Measurements from ENCODE around the gene PHLDB2. TPM values are rescaled to one million over a fixed set of nuclear protein-coding genes. Genes with fewer than 3 reads are reported as not detected.

The PHLDB2 gene
- total RNA-seq, 1 experiment from 2014 or later: 60.5 TPM

GRCh38 chr3:111856501-111856900 is 2.6 kb upstream of the PHLDB2 start:
- H3K27me3 ChIP-seq (replicated peaks; ENCODE audit: control insufficient read depth, insufficient read depth, low read length): no peaks in the 10 kb centered on the region
- H3K4me1 ChIP-seq: peaks cover 13% of the 10 kb centered on the region
- no peak for TF ChIP-seq CTCF (IDR thresholded peaks at IDR 0.05; ENCODE audit: insufficient read depth in 1 of 2, low read depth in 1 of 2, low read length in 1 of 2, severe bottlenecking in 1 of 2, unreplicated experiment in 1 of 2)
- H3K4me1 Mint-ChIP-seq (ENCODE audit: low read depth, unreplicated experiment): peaks cover 36% of the 10 kb centered on the region
- H3K9me3 Mint-ChIP-seq (ENCODE audit: unreplicated experiment): no peaks in the 10 kb centered on the region
- ChIA-PET POLR2A (no interaction called here), CTCF (no interaction called here)
- intact Hi-C loops (cut with micrococcal nuclease; ENCODE audit: unreplicated experiment): no loop called here
- H3K36me3 ChIP-seq (ENCODE audit: control insufficient read depth, insufficient read depth, low read length): no peaks in the 10 kb centered on the region
- H3K27ac Mint-ChIP-seq (ENCODE audit: unreplicated experiment): no peak overlapping the region
- H3K4me3 Mint-ChIP-seq (ENCODE audit: unreplicated experiment): no peak overlapping the region
- H3K9me3 ChIP-seq: no peaks in the 10 kb centered on the region
- no peak overlapping the region for H3K4me3 ChIP-seq (ENCODE audit: low read depth, low read length)
- H3K27me3 Mint-ChIP-seq (ENCODE audit: insufficient read depth, unreplicated experiment): no peaks in the 10 kb centered on the region
- peaks cover 40% of the 10 kb centered on the region for H3K36me3 Mint-ChIP-seq (ENCODE audit: insufficient read depth, unreplicated experiment)
- DNase-seq: no peak
- no TSS peak for BruUV-seq (replicated peaks)

- Mint-ChIP-seq H3K27me3 (ENCODE audit: insufficient read depth, unreplicated experiment) (no peaks in the 10 kb centered on the region), H3K36me3 (ENCODE audit: insufficient read depth, unreplicated experiment) (peaks cover 40% of the 10 kb centered on the region), H3K27ac (ENCODE audit: unreplicated experiment) (peak overlapping the region; percentile 30), H3K4me3 (ENCODE audit: unreplicated experiment) (peak overlapping the region; percentile 57), H3K9me3 (ENCODE audit: unreplicated experiment) (no peaks in the 10 kb centered on the region), H3K4me1 (ENCODE audit: low read depth, unreplicated experiment) (peaks cover 30% of the 10 kb centered on the region)
- DNase-seq: no peak
- BruUV-seq (replicated peaks): no TSS peak
- Histone ChIP-seq H3K4me3 (ENCODE audit: low read depth, low read length) (no peak overlapping the region), H3K4me1 (peaks cover 11% of the 10 kb centered on the region), H3K36me3 (ENCODE audit: control insufficient read depth, insufficient read depth, low read length) (no peaks in the 10 kb centered on the region), H3K9me3 (no peaks in the 10 kb centered on the region), H3K27me3 (replicated peaks; ENCODE audit: control insufficient read depth, insufficient read depth, low read length) (no peaks in the 10 kb centered on the region)
- intact Hi-C loops (cut with micrococcal nuclease; ENCODE audit: unreplicated experiment): no loop called here
- CTCF ChIA-PET: no interaction called here
- TF ChIP-seq CTCF (IDR thresholded peaks at IDR 0.05; ENCODE audit: insufficient read depth in 1 of 2, low read depth in 1 of 2, low read length in 1 of 2, severe bottlenecking in 1 of 2, unreplicated experiment in 1 of 2): no peak
- POLR2A ChIA-PET: no interaction called here
Observed at GRCh38 chr3:111857474-111857873, 1.6 kb upstream of the PHLDB2 start.

GRCh38 chr3:111858642-111859041 is 423 bp upstream of the PHLDB2 start:
- H3K36me3 Mint-ChIP-seq (ENCODE audit: insufficient read depth, unreplicated experiment): peaks cover 37% of the 10 kb centered on the region
- H3K9me3 Mint-ChIP-seq (ENCODE audit: unreplicated experiment): no peaks in the 10 kb centered on the region
- CTCF ChIA-PET: interaction anchor here (0.8 to 1.4 kb wide), 4 partner anchors 141 to 190 kb away, joined by 3 to 5 read pairs (median 3); no protein-coding TSS in a partner anchor
- BruUV-seq (replicated peaks): TSS peak; percentile 87
- H3K4me1 ChIP-seq: peaks cover 12% of the 10 kb centered on the region
- peak overlapping the region; percentile 93 for H3K4me3 Mint-ChIP-seq (ENCODE audit: unreplicated experiment)
- H3K27ac Mint-ChIP-seq (ENCODE audit: unreplicated experiment): peak overlapping the region; percentile 80
- H3K27me3 ChIP-seq (replicated peaks; ENCODE audit: control insufficient read depth, insufficient read depth, low read length): no peaks in the 10 kb centered on the region
- no peak for TF ChIP-seq CTCF (IDR thresholded peaks at IDR 0.05; ENCODE audit: insufficient read depth in 1 of 2, low read depth in 1 of 2, low read length in 1 of 2, severe bottlenecking in 1 of 2, unreplicated experiment in 1 of 2)
- peaks cover 38% of the 10 kb centered on the region for H3K4me1 Mint-ChIP-seq (ENCODE audit: low read depth, unreplicated experiment)
- no peaks in the 10 kb centered on the region for H3K36me3 ChIP-seq (ENCODE audit: control insufficient read depth, insufficient read depth, low read length)
- peak overlapping the region; percentile 95 for H3K4me3 ChIP-seq (ENCODE audit: low read depth, low read length)
- no peaks in the 10 kb centered on the region for H3K9me3 ChIP-seq
- DNase-seq: no peak
- H3K27me3 Mint-ChIP-seq (ENCODE audit: insufficient read depth, unreplicated experiment): no peaks in the 10 kb centered on the region
- POLR2A ChIA-PET: interaction anchor here (1.0 kb wide), 1 partner anchor 12 kb away, joined by 4 read pairs; no protein-coding TSS in a partner anchor
- intact Hi-C loops (cut with micrococcal nuclease; ENCODE audit: unreplicated experiment): no loop called here

All from Caco-2 (cell line).